HL-60/S4 (cell line): ENCODE data around the gene PLEKHG7.
"Not testable (repeated sequence)": the region's sequence is repeated elsewhere in the genome, so short reads cannot be mapped to it uniquely, and the experiment has no call there.

ENCODE experiments used
- in situ Hi-C: fragments of 300-500 bp; cut with MboI; formaldehyde crosslinking; loops from 2 replicates; pipeline ENCODE4 v1.14.3; 2022; ENCODE audit warnings: low sequenced_read_pairs

PLEKHG7 gene

GRCh38 chr12:92745856-92746550 lies 43.2 kb downstream of the PLEKHG7 start:
- in situ Hi-C loops: no loop called here

- in situ Hi-C loops: no loop called here
These were observed 44.4 kb downstream of the PLEKHG7 start for GRCh38 chr12:92747151-92747550.

- in situ Hi-C loops: not testable (repeated sequence)
These were observed 46.9 kb downstream of the PLEKHG7 start for GRCh38 chr12:92749691-92750090.

GRCh38 chr12:92753976-92754885 lies 51.4 kb downstream of the PLEKHG7 start:
- in situ Hi-C loops: no loop called here

- in situ Hi-C loops: no loop called here
These were observed 54.3 kb downstream of the PLEKHG7 start for GRCh38 chr12:92756898-92757596.

GRCh38 chr12:92757597-92758121 lies 54.9 kb downstream of the PLEKHG7 start:
- in situ Hi-C loops: no loop called here

GRCh38 chr12:92759634-92760268 lies 57.0 kb downstream of the PLEKHG7 start:
- in situ Hi-C loops: no loop called here

- in situ Hi-C loops: no loop called here
These were observed 60.0 kb downstream of the PLEKHG7 start for GRCh38 chr12:92762773-92763172.

GRCh38 chr12:92764831-92765230 lies 62.0 kb downstream of the PLEKHG7 start:
- in situ Hi-C loops: no loop called here

GRCh38 chr12:92765871-92766270 lies 63.1 kb downstream of the PLEKHG7 start:
- in situ Hi-C loops: no loop called here

GRCh38 chr12:92769124-92769901 lies 66.5 kb downstream of the PLEKHG7 start:
- in situ Hi-C loops: no loop called here

GRCh38 chr12:92771001-92771400 lies 68.2 kb downstream of the PLEKHG7 start:
- in situ Hi-C loops: no loop called here

GRCh38 chr12:92775416-92775815 lies 72.6 kb downstream of the PLEKHG7 start:
- in situ Hi-C loops: no loop called here

- in situ Hi-C loops: no loop called here
These were observed 75.7 kb downstream of the PLEKHG7 start for GRCh38 chr12:92778525-92778924.

GRCh38 chr12:92779902-92780301 lies 77.1 kb downstream of the PLEKHG7 start:
- in situ Hi-C loops: no loop called here

- in situ Hi-C loops: no loop called here
These were observed 81.6 kb downstream of the PLEKHG7 start for GRCh38 chr12:92784356-92784755.

- in situ Hi-C loops: no loop called here
These were observed 82.2 kb downstream of the PLEKHG7 start for GRCh38 chr12:92784797-92785562.

GRCh38 chr12:92785563-92785950 lies 82.8 kb downstream of the PLEKHG7 start:
- in situ Hi-C loops: no loop called here

- in situ Hi-C loops: no loop called here
These were observed 83.3 kb downstream of the PLEKHG7 start for GRCh38 chr12:92786045-92786444.
